ENCODE results near the gene VKORC1. TPM values are rescaled to one million over a fixed set of nuclear protein-coding genes. Genes with fewer than 3 reads are reported as not detected.

The VKORC1 gene
- total and polyA plus RNA-seq, 2 of the 4 experiments (the other 2 are of a cell fraction): 65.2 to 317 TPM

GRCh38 chr16:31125844-31126243 lies 31.2 kb upstream of the VKORC1 start:
- Histone ChIP-seq H3K9me1 (ENCODE audit: insufficient read depth, low read length) (no peaks in the 10 kb centered on the region), H3K9me3 (ENCODE audit: control insufficient read depth, insufficient read depth, low read length) (no peaks in the 10 kb centered on the region), H3K18ac (ENCODE audit: low read depth, low read length) (no peak overlapping the region), H4K20me1 (ENCODE audit: insufficient read depth, low read length) (no peaks in the 10 kb centered on the region), H3K27me3 (ENCODE audit: control insufficient read depth, insufficient read depth, low read length) (no peaks in the 10 kb centered on the region), H3K4me1 (ENCODE audit: control insufficient read depth, insufficient read depth, low read length) (no peaks in the 10 kb centered on the region), H2BK120ac (ENCODE audit: low read depth, low read length) (no peak overlapping the region), H3K4me3 (ENCODE audit: insufficient read depth, low read depth, low read length) (no peak overlapping the region), H3K4me2 (ENCODE audit: low read depth, low read length) (no peak overlapping the region), H3K36me3 (ENCODE audit: control insufficient read depth, insufficient read depth, low read length) (peaks cover 36% of the 10 kb centered on the region), H2AK5ac (ENCODE audit: low read depth, low read length) (no peak overlapping the region), H3K79me1 (ENCODE audit: low read depth in 1 of 2, low read length in 2 of 2) (peaks cover 0 to 5% of the 10 kb centered on the region in 2 experiments; a peak in 3 of 4 replicates), H3K4ac (ENCODE audit: low read depth, low read length) (no peak overlapping the region), H3K27ac (ENCODE audit: insufficient read depth, low read length) (no peak overlapping the region), H3K14ac (replicated peaks; ENCODE audit: low read depth, low read length) (no peak overlapping the region), H2AFZ (replicated peaks; ENCODE audit: low read length, poor library complexity) (no peak overlapping the region), H3K9ac (ENCODE audit: low read depth, low read length) (no peak overlapping the region), H2BK15ac (ENCODE audit: low read depth, low read length) (no peak overlapping the region), H4K5ac (ENCODE audit: low read depth, low read length) (no peak overlapping the region), H2AK9ac (replicated peaks; ENCODE audit: low read depth, low read length, poor library complexity) (peak overlapping the region; percentile 65), H2BK5ac (ENCODE audit: low read depth, low read length, poor library complexity, severe bottlenecking) (no peak overlapping the region), H4K8ac (ENCODE audit: low read depth in 2 of 2, low read length in 2 of 2) (no peak overlapping the region), H3K23ac (ENCODE audit: low read depth, low read length) (no peak overlapping the region), H3K56ac (ENCODE audit: extremely low read depth, insufficient read depth, low read length) (no peak overlapping the region), H4K91ac (ENCODE audit: insufficient read depth, low read depth, low read length) (no peak overlapping the region), H2BK20ac (ENCODE audit: low read depth, low read length) (no peak overlapping the region)
- in situ Hi-C loops (cut with MboI; ENCODE audit: low sequenced_read_pairs) (no loop called here), dilution Hi-C loops (cut with HindIII; ENCODE audit: low sequenced_read_pairs, unreplicated experiment) (no loop called here), intact Hi-C loops (cut with micrococcal nuclease) (no loop called here)
- ATAC-seq (ENCODE audit: low read depth): no peak
- DNase-seq: no peak
- POLR2A ChIA-PET (ENCODE audit: unreplicated experiment): no interaction called here
- 93% methylated on average over 2 of the region's 3 CpGs; no CpG with 5 or more reads in 1 of the 2 experiments for WGBS, 2 experiments (ENCODE audit: extremely low coverage in 2 of 2, insufficient read length in 1 of 2)
- TF ChIP-seq ELK1 (IDR thresholded peaks at IDR 0.05; ENCODE audit: borderline replicate concordance, low read depth, low read length) (no peak), SMC3 (IDR thresholded peaks at IDR 0.05; ENCODE audit: low read depth, low read length) (no peak), NFE2L2 (IDR thresholded peaks at IDR 0.05; ENCODE audit: low read depth, low read length) (no peak)
- TF ChIP-seq, protein P1, sequence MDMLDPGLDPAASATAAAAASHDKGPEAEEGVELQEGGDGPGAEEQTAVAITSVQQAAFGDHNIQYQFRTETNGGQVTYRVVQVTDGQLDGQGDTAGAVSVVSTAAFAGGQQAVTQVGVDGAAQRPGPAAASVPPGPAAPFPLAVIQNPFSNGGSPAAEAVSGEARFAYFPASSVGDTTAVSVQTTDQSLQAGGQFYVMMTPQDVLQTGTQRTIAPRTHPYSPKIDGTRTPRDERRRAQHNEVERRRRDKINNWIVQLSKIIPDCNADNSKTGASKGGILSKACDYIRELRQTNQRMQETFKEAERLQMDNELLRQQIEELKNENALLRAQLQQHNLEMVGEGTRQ (IDR thresholded peaks at IDR 0.05; ENCODE audit: low read depth, low read length): no peak
- BruUV-seq (replicated peaks): no TSS peak
- CTCF ChIA-PET: no interaction called here
